Body of pancreas (tissue), 4 donors: ENCODE measurements around the gene AMPD2.

ENCODE experiments used
- POLR2A ChIP-seq, 3 donors: fragments of 450-650 bp; IDR thresholded peaks; one replicate each; pipeline ENCODE4 v1.6.1; 2016; ENCODE audit warnings: antibody characterized with exemption in 3 of 3, mild to moderate bottlenecking in 2 of 3
- TF ChIP-seq, protein P1 (sequence below), 7 experiments: fragments of 450-650 bp in 4 of 7; fragments of 200-600 bp in 3 of 7; sonication (generic) in 3 of 7; IDR thresholded peaks; one replicate each; pipeline ENCODE4 v1.5.1; 2016 to 2019; ENCODE audit warnings: antibody characterized with exemption in 7 of 7

DNA sequence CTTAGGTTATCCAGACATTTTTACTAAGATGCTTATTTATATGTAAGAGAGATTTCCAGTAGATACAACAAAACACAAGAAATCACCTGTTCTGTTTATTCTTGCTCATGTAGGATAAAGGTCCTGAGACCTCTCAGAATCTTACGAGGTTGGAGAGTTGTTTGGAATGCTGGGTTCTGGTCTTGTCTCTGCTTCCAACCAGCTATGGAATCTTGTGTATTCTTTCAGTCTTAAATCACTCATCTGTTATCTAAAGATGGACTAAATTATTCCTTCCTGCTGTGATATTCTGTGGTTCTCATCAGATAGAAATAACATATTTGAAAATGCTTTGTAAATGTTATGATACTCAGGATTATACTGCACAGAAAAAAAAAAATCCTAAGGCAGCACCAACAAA is 21.5 kb upstream of the AMPD2 start:
- TF ChIP-seq, protein P1, sequence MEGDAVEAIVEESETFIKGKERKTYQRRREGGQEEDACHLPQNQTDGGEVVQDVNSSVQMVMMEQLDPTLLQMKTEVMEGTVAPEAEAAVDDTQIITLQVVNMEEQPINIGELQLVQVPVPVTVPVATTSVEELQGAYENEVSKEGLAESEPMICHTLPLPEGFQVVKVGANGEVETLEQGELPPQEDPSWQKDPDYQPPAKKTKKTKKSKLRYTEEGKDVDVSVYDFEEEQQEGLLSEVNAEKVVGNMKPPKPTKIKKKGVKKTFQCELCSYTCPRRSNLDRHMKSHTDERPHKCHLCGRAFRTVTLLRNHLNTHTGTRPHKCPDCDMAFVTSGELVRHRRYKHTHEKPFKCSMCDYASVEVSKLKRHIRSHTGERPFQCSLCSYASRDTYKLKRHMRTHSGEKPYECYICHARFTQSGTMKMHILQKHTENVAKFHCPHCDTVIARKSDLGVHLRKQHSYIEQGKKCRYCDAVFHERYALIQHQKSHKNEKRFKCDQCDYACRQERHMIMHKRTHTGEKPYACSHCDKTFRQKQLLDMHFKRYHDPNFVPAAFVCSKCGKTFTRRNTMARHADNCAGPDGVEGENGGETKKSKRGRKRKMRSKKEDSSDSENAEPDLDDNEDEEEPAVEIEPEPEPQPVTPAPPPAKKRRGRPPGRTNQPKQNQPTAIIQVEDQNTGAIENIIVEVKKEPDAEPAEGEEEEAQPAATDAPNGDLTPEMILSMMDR (IDR thresholded peaks at IDR 0.05), result no peak
- TF ChIP-seq POLR2A (IDR thresholded peaks at IDR 0.05), result no peak
